IgD-negative memory B cell (primary cell): Measurements from ENCODE around the gene SNX20. TPM values are rescaled to one million over a fixed set of nuclear protein-coding genes. Genes with fewer than 3 reads are reported as not detected.

Experiments
- H3K27ac Mint-ChIP-seq, 3 donors: one replicate each; pipeline ENCODE4 v1.8.0; 2020 to 2022; ENCODE audit warnings: mild to moderate bottlenecking in 3 of 3, mixed read lengths in 3 of 3, moderate library complexity in 1 of 3
- H3K27me3 Mint-ChIP-seq: one replicate; pipeline ENCODE4 v1.8.0; 2021; ENCODE audit warnings: mixed read lengths
- H3K36me3 Mint-ChIP-seq: one replicate; pipeline ENCODE4 v1.8.0; 2020; ENCODE audit warnings: mild to moderate bottlenecking, mixed read lengths
- H3K4me1 Mint-ChIP-seq, 3 donors: one replicate each; pipeline ENCODE4 v1.8.0; 2020 to 2022; ENCODE audit warnings: mixed read lengths in 3 of 3, mild to moderate bottlenecking in 1 of 3
- H3K4me3 Mint-ChIP-seq, 4 donors: one replicate each; pipeline ENCODE4 v1.8.0; 2020 to 2022; ENCODE audit warnings: mild to moderate bottlenecking in 4 of 4, mixed read lengths in 4 of 4, moderate library complexity in 3 of 4
- H3K9me3 Mint-ChIP-seq, 3 donors: one replicate each; pipeline ENCODE4 v1.8.0; 2020 to 2021; ENCODE audit warnings: mixed read lengths in 3 of 3, mild to moderate bottlenecking in 1 of 3
- polyA plus RNA-seq: library from polyadenylated mRNA; unstranded; fragments of 300-500 nt; fragmentation: Illumina TruSeq; gene quantifications from one replicate; pipeline ENCODE4 v1.2.3, GENCODE V29; 2021

SNX20 gene
- polyA plus RNA-seq, 1 donor from 2014 or later = 44.6 TPM

- Mint-ChIP-seq H3K27me3 (peaks cover 2% of the 10 kb centered on the region), H3K9me3 (peaks cover 0 to 3% (median 0%) of the 10 kb centered on the region in 3 donors), H3K4me3 (no peak overlapping the region), H3K4me1 (peaks cover 0 to 2% (median 0%) of the 10 kb centered on the region in 3 donors), H3K36me3 (no peaks in the 10 kb centered on the region), H3K27ac (no peak overlapping the region)
Measured at GRCh38 chr16:50645563-50646220, 35.4 kb downstream of the SNX20 start.

GRCh38 chr16:50644729-50645128 lies 36.4 kb downstream of the SNX20 start:
- Mint-ChIP-seq H3K4me3 (no peak overlapping the region), H3K9me3 (peaks cover 0 to 3% (median 0%) of the 10 kb centered on the region in 3 donors), H3K27ac (no peak overlapping the region), H3K36me3 (no peaks in the 10 kb centered on the region), H3K27me3 (peaks cover 2% of the 10 kb centered on the region), H3K4me1 (peaks cover 0 to 2% (median 0%) of the 10 kb centered on the region in 3 donors)

GRCh38 chr16:50644245-50644644 lies 36.9 kb downstream of the SNX20 start:
- Mint-ChIP-seq H3K4me1 (peaks cover 0 to 2% (median 0%) of the 10 kb centered on the region in 3 donors), H3K36me3 (no peaks in the 10 kb centered on the region), H3K27me3 (peaks cover 2% of the 10 kb centered on the region), H3K9me3 (peaks cover 0 to 3% (median 0%) of the 10 kb centered on the region in 3 donors), H3K4me3 (no peak overlapping the region), H3K27ac (no peak overlapping the region)

- H3K27ac Mint-ChIP-seq = no peak overlapping the region
- peaks cover 0 to 2% (median 0%) of the 10 kb centered on the region in 3 donors for H3K4me1 Mint-ChIP-seq
- H3K9me3 Mint-ChIP-seq = no peaks in the 10 kb centered on the region
- peaks cover 3% of the 10 kb centered on the region for H3K27me3 Mint-ChIP-seq
- no peak overlapping the region for H3K4me3 Mint-ChIP-seq
- H3K36me3 Mint-ChIP-seq = no peaks in the 10 kb centered on the region
Measured at GRCh38 chr16:50643192-50643591, 37.9 kb downstream of the SNX20 start.

- Mint-ChIP-seq H3K27me3 (peaks cover 3% of the 10 kb centered on the region), H3K9me3 (no peaks in the 10 kb centered on the region), H3K4me3 (no peak overlapping the region), H3K36me3 (no peaks in the 10 kb centered on the region), H3K27ac (no peak overlapping the region), H3K4me1 (peaks cover 0 to 2% (median 0%) of the 10 kb centered on the region in 3 donors)
Measured at GRCh38 chr16:50642349-50642748, 38.8 kb downstream of the SNX20 start.

- no peaks in the 10 kb centered on the region for H3K4me1 Mint-ChIP-seq
- H3K27me3 Mint-ChIP-seq = peaks cover 1% of the 10 kb centered on the region
- no peak overlapping the region for H3K4me3 Mint-ChIP-seq
- H3K9me3 Mint-ChIP-seq = no peaks in the 10 kb centered on the region
- no peak overlapping the region for H3K27ac Mint-ChIP-seq
- H3K36me3 Mint-ChIP-seq = no peaks in the 10 kb centered on the region
Measured at GRCh38 chr16:50641818-50642187, 39.3 kb downstream of the SNX20 start.

- Mint-ChIP-seq H3K27ac (no peak overlapping the region), H3K4me1 (no peaks in the 10 kb centered on the region), H3K9me3 (no peaks in the 10 kb centered on the region), H3K27me3 (peaks cover 1% of the 10 kb centered on the region), H3K4me3 (no peak overlapping the region), H3K36me3 (no peaks in the 10 kb centered on the region)
Measured at GRCh38 chr16:50640919-50641817, 39.9 kb downstream of the SNX20 start.

GRCh38 chr16:50640391-50640790 lies 40.7 kb downstream of the SNX20 start:
- H3K4me3 Mint-ChIP-seq = no peak overlapping the region
- H3K27ac Mint-ChIP-seq = no peak overlapping the region

GRCh38 chr16:50638816-50639670 lies 42.1 kb downstream of the SNX20 start:
- Mint-ChIP-seq H3K36me3 (no peaks in the 10 kb centered on the region), H3K9me3 (no peaks in the 10 kb centered on the region), H3K27me3 (peaks cover 1% of the 10 kb centered on the region), H3K4me1 (no peaks in the 10 kb centered on the region), H3K4me3 (no peak overlapping the region), H3K27ac (no peak overlapping the region)

More at GRCh38 chr16:50640391-50640790, 40.7 kb downstream of the SNX20 start:
- Mint-ChIP-seq H3K36me3 (no peaks in the 10 kb centered on the region), H3K9me3 (no peaks in the 10 kb centered on the region), H3K4me1 (no peaks in the 10 kb centered on the region), H3K27me3 (peaks cover 1% of the 10 kb centered on the region)

GRCh38 chr16:50637716-50638602 lies 43.2 kb downstream of the SNX20 start:
- Mint-ChIP-seq H3K9me3 (no peaks in the 10 kb centered on the region), H3K4me3 (no peak overlapping the region), H3K36me3 (no peaks in the 10 kb centered on the region), H3K27ac (no peak overlapping the region), H3K27me3 (peaks cover 1% of the 10 kb centered on the region), H3K4me1 (no peaks in the 10 kb centered on the region)

GRCh38 chr16:50636753-50637374 lies 44.2 kb downstream of the SNX20 start:
- peaks cover 3% of the 10 kb centered on the region for H3K27me3 Mint-ChIP-seq
- no peaks in the 10 kb centered on the region for H3K36me3 Mint-ChIP-seq
- H3K4me1 Mint-ChIP-seq = no peaks in the 10 kb centered on the region
- H3K9me3 Mint-ChIP-seq = no peaks in the 10 kb centered on the region
- H3K27ac Mint-ChIP-seq = no peak overlapping the region
- no peak overlapping the region for H3K4me3 Mint-ChIP-seq

- H3K4me3 Mint-ChIP-seq = peak overlapping the region in 1 of 4 donors; percentile 76
- no peaks in the 10 kb centered on the region for H3K36me3 Mint-ChIP-seq
- H3K4me1 Mint-ChIP-seq = no peaks in the 10 kb centered on the region
- no peak overlapping the region for H3K27ac Mint-ChIP-seq
- H3K9me3 Mint-ChIP-seq = no peaks in the 10 kb centered on the region
- H3K27me3 Mint-ChIP-seq = peaks cover 3% of the 10 kb centered on the region
Measured at GRCh38 chr16:50635505-50636392, 45.4 kb downstream of the SNX20 start.

GRCh38 chr16:50634947-50635346 lies 46.2 kb downstream of the SNX20 start:
- H3K36me3 Mint-ChIP-seq = no peaks in the 10 kb centered on the region
- H3K4me3 Mint-ChIP-seq = peak overlapping the region in 1 of 4 donors; percentile 55
- H3K27me3 Mint-ChIP-seq = peaks cover 3% of the 10 kb centered on the region
- H3K9me3 Mint-ChIP-seq = no peaks in the 10 kb centered on the region
- H3K4me1 Mint-ChIP-seq = no peaks in the 10 kb centered on the region
- H3K27ac Mint-ChIP-seq = no peak overlapping the region
